WI38 (cell line): Measurements from ENCODE around the gene SLC4A4.

Experiments
- H3K4me3 ChIP-seq: 2 replicates; pipeline ENCODE4 v1.5.1; 2011; ENCODE audit warnings: low read depth, mild to moderate bottlenecking, control low read depth, low read length
- TF ChIP-seq, protein P1 (sequence below): IDR thresholded peaks from 2 replicates; pipeline ENCODE4 v1.5.1; 2012; ENCODE audit warnings: low read depth, mild to moderate bottlenecking, control low read depth, low read length

SLC4A4 gene

DNA sequence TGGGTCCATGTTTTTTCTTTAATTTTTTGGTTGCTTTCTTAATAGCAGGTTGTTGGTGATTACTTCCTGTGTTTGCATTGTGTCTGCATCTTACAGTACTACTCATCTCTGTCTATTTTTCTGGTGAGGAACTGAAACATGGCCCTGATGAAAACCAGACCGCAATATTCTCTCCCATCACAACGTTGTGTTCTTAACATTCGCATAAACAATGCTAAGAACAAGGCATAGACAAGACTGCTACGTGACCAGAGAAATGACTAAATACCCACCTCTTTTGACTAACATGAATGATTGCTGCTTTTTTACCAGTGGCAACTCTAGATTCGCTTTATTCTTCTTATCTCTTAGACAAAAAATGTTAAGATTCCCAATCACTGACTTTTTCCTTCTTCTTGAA is 266.0 kb downstream of the SLC4A4 start:
- no peak overlapping the region for H3K4me3 ChIP-seq
- TF ChIP-seq, protein P1, sequence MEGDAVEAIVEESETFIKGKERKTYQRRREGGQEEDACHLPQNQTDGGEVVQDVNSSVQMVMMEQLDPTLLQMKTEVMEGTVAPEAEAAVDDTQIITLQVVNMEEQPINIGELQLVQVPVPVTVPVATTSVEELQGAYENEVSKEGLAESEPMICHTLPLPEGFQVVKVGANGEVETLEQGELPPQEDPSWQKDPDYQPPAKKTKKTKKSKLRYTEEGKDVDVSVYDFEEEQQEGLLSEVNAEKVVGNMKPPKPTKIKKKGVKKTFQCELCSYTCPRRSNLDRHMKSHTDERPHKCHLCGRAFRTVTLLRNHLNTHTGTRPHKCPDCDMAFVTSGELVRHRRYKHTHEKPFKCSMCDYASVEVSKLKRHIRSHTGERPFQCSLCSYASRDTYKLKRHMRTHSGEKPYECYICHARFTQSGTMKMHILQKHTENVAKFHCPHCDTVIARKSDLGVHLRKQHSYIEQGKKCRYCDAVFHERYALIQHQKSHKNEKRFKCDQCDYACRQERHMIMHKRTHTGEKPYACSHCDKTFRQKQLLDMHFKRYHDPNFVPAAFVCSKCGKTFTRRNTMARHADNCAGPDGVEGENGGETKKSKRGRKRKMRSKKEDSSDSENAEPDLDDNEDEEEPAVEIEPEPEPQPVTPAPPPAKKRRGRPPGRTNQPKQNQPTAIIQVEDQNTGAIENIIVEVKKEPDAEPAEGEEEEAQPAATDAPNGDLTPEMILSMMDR = no peak

DNA sequence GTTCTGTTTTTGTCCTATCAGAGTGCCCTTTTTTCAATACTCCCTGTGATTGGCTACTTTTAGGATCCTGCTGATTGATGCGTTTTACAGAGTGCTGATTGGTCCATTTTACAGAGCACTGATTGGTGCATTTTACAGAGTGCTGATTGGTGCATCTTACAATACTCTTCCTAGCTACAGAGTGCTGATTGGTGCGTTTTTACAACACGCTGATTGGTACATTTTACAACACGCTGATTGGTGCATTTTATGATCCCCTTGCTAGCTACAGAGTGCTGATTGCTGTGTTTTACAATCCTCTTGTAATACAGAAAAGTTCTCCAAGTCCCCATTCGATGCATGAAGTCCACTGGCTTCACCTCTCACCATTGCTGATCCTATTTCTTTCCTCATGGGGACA is 268.3 kb downstream of the SLC4A4 start:
- H3K4me3 ChIP-seq = no peak overlapping the region
- TF ChIP-seq, protein P1 = no peak

DNA sequence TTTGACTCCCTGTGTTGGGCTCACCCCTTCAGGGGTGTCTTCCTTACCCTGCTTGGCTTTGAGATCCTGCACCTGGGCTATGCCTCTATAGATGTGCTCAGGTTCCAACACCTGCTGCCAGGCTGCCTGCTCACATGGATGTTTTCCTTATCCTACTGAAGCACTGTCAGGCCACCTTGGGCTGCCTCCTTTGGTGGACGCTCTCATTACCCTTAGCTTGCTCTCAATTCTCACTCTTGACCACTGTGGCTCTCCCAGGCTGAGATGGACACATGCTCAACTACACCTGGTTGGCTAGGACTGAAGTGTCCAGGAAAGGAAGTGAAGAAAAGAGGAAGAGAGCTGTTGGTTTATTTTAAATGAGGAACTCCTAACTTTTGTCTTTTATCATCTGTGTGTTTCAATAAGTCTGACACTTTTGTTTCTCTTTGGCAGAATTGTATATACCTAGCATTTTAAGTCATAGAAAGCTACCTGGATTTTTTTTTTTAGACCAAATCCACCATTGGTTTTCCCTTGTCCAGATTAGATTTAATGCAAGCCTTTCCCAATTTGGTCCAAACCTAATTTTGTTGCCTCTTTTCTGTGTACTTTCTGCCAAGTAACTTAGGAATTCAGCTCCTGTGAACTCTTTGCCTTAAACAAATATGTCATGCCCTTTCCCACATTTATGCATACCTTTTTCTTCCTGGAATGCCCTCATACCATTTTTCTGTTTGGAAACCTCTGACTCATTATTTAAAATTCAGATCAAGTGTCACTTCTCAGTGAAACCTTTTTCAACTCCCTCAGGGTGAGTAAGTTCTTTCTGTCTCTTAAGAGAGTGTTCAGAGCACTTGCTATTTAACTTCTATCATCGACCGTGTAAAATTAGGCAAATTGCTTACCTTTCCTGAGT is 269.2 kb downstream of the SLC4A4 start:
- H3K4me3 ChIP-seq = no peak overlapping the region
- TF ChIP-seq, protein P1 = no peak

DNA sequence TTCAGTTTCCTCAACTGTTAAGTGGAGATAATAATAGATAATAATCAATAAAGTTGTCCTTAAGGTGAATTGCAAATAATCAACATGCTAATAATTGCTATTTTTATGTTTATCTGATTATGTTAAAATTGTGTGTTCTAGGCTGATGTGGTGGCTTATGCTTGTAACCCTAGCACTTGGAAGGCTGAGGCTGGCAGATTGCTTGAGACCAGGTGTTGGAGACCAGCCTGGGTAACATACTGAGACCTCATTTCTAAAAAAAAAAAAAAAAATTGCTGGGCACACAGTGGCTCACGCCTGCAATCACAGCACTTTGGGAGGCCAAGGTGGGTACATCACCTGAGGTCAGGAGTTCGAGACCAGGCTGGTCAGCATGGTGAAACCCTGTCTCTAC is 269.9 kb downstream of the SLC4A4 start:
- TF ChIP-seq, protein P1 = no peak

DNA sequence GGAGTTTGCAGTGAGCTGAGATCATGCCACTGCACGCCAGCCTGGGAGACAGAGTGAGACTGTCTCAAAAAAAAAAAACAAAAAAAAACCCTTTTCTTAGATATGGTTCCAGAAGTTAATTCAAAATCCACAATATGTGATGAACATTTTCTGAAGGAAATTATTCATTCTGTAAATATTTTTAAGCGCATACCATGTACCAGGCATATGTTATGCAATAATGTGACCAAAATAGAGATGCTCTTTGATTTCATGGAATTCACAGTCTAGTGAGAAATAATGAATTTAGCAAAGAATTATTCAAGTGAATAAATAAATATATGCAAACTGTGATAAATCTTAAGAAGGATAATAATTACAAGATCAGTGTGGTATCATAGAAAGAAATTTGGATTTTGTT is 270.3 kb downstream of the SLC4A4 start:
- H3K4me3 ChIP-seq = no peak overlapping the region
- TF ChIP-seq, protein P1 = no peak

More for the DNA sequence above, 269.9 kb downstream of the SLC4A4 start:
- H3K4me3 ChIP-seq = no peak overlapping the region

DNA sequence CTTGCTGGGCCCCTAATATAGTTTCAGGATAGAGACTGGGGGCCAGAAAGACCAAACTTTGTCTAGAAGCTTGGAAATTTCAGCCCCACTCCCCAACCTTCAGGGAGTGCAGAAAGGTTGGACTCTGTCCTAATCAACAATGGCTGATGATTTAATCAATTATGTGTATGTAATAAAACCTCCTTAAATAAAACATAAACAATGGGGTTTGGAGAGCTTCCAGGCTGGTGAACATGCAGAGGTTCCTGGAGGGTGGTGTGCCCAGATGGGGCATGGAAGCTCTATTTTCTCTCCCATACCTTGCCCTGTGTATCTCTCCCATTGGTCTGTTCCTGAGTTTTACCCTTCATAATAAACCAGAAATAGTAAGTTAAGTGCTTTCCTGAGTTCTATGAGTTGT is 270.8 kb downstream of the SLC4A4 start:
- TF ChIP-seq, protein P1 = no peak
- H3K4me3 ChIP-seq = no peak overlapping the region

DNA sequence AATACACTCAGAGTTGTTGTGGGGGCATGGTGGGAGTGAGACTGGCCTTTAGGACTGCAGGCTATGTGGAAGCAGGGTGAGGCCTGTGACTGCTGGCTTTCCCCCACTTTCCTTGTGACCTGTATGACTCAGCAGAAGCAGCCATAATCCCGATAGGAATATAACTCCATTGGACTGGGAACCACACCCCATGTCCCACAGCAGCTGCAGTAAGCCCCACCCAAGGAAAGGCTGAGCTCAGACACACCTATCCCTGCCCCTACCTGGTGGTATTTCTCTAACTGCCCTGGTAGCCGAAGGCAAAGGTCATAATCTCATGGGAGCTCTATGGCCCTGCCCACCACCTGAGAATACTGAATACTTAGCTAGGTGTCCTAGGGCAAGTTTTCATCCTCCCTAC is 275.8 kb downstream of the SLC4A4 start:
- no peak overlapping the region for H3K4me3 ChIP-seq
- TF ChIP-seq, protein P1 = no peak
